Measurements from ENCODE around the gene LBX2. TPM values are rescaled to one million over a fixed set of nuclear protein-coding genes. Genes with fewer than 3 reads are reported as not detected.

The LBX2 gene
- total and polyA plus RNA-seq, 9 of the 15 experiments (the other 6 are each of a cell fraction or from before 2014, with no cell fraction given): 0.39 to 6.2 (median 1.8) TPM; not detected in 1

DNA sequence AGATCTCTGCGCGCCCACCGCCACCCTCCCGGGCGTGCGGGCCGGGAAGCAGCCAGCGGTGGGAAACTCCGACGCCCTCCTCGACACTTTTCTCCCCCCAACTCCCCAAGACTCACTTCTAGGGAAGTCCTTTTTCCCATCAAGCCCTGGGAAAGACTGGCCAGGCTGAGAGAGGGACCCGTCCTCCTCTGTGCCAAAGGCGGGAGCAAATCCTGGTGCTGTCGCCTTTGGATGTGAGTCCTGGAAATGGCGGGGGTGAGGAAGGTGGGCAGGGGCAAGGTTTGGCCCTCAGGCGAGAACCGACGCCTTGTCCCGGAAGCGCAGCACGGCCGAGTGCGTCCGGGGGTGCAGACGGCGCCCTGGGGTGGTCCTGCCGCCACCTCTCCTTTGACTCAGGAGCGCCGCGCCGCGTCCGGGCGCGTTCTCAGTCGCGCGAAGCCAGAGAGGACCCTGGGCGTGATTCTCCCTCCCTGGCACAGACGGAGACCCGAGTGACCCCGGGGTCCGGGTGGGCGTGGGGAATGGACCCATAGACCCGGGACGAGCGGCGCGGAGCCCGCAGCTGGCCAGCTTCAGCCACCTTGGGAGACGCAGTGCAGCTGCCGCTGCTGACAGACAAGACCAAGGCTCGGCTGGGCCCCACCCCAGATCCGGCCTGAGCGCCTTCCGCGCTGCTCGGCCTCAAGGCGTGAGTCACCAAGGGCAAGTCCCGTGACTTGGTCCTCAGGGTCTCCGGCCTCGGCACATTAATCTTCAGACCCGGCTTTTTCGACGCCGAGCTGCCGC is 3.5 kb upstream of the LBX2 start (continued):
- TF ChIP-seq, protein P1, sequence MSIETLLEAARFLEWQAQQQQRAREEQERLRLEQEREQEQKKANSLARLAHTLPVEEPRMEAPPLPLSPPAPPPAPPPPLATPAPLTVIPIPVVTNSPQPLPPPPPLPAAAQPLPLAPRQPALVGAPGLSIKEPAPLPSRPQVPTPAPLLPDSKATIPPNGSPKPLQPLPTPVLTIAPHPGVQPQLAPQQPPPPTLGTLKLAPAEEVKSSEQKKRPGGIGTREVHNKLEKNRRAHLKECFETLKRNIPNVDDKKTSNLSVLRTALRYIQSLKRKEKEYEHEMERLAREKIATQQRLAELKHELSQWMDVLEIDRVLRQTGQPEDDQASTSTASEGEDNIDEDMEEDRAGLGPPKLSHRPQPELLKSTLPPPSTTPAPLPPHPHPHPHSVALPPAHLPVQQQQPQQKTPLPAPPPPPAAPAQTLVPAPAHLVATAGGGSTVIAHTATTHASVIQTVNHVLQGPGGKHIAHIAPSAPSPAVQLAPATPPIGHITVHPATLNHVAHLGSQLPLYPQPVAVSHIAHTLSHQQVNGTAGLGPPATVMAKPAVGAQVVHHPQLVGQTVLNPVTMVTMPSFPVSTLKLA (conservative IDR thresholded peaks at IDR 0.05): peak in 1 of 2 experiments; percentile 60; a peak in 3 of 4 replicates
- TF ChIP-seq ZSCAN29 (IDR thresholded peaks at IDR 0.05) (0 out of 2 replicates have a peak, but pooled peaks have one; percentile 20), MECOM (CRISPR knock-in tag; IDR thresholded peaks at IDR 0.05) (no peak), GABPB1 (CRISPR knock-in tag; IDR thresholded peaks at IDR 0.05) (peak; percentile 43), POLR2AphosphoS5 (IDR thresholded peaks at IDR 0.05; ENCODE audit: control insufficient read depth, insufficient read depth, low read depth, low read length) (peak; percentile 48; the same call in 1 of the 2 replicates), TOE1 (IDR thresholded peaks at IDR 0.05; ENCODE audit: borderline replicate concordance) (peak; percentile 93), TOE1 (CRISPR knock-in tag; IDR thresholded peaks at IDR 0.05; ENCODE audit: borderline replicate concordance, low read depth) (no peak), MAZ (CRISPR knock-in tag; conservative IDR thresholded peaks at IDR 0.05 in 1 of 2, IDR thresholded peaks at IDR 0.05 in 1 of 2) (peak in 1 of 2 experiments; percentile 46; a peak in 3 of 4 replicates), RBM15 (IDR thresholded peaks at IDR 0.05; ENCODE audit: insufficient read depth, low read length) (no peak), FOS (IDR thresholded peaks at IDR 0.05; ENCODE audit: extremely low read depth, insufficient read length) (peak; percentile 44), SP2 (IDR thresholded peaks at IDR 0.05; ENCODE audit: extremely low read depth, low read depth, low read length, poor library complexity, severe bottlenecking) (no peak), SIN3A (IDR thresholded peaks at IDR 0.05; ENCODE audit: borderline replicate concordance in 2 of 2, control insufficient read depth in 1 of 2, low read depth in 2 of 2, low read length in 2 of 2) (peak; percentile 22 to 64; a peak in 2 of 4 replicates), BCOR (IDR thresholded peaks at IDR 0.05) (peak; percentile 67), MYC (IDR thresholded peaks at IDR 0.05; ENCODE audit: low read depth, low read length) (peak; percentile 66), MYC (CRISPR knock-in tag; IDR thresholded peaks at IDR 0.05; ENCODE audit: borderline replicate concordance, low read depth) (no peak; the same call in 1 of the 2 replicates), JUND (IDR thresholded peaks at IDR 0.05; ENCODE audit: borderline replicate concordance, low read depth, low read length) (peak; percentile 98), JUND (tag; IDR thresholded peaks at IDR 0.05; ENCODE audit: borderline replicate concordance, low read depth, low read length) (peak; percentile 94; the same call in 2 of the 3 replicates), HDAC8 (tag; IDR thresholded peaks at IDR 0.05) (no peak), MXI1 (IDR thresholded peaks at IDR 0.05; ENCODE audit: low read depth, low read length) (no peak), SMARCA4 (IDR thresholded peaks at IDR 0.05) (peak; percentile 68), NFRKB (IDR thresholded peaks at IDR 0.05; ENCODE audit: low read depth) (peak; percentile 68), ATF7 (IDR thresholded peaks at IDR 0.05) (peak; percentile 64), SUPT5H (IDR thresholded peaks at IDR 0.05) (peak; percentile 81), PHF8 (IDR thresholded peaks at IDR 0.05; ENCODE audit: borderline replicate concordance, low read length) (peak; percentile 66; the same call in 1 of the 2 replicates)
- TF ChIP-seq, protein P2, sequence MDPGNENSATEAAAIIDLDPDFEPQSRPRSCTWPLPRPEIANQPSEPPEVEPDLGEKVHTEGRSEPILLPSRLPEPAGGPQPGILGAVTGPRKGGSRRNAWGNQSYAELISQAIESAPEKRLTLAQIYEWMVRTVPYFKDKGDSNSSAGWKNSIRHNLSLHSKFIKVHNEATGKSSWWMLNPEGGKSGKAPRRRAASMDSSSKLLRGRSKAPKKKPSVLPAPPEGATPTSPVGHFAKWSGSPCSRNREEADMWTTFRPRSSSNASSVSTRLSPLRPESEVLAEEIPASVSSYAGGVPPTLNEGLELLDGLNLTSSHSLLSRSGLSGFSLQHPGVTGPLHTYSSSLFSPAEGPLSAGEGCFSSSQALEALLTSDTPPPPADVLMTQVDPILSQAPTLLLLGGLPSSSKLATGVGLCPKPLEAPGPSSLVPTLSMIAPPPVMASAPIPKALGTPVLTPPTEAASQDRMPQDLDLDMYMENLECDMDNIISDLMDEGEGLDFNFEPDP (CRISPR knock-in tag; IDR thresholded peaks at IDR 0.05): no peak

All from K562 (cell line).